WERI-Rb-1 (cell line): Measurements from ENCODE around the gene CCDC50.

Experiments
- DNase-seq: peaks from one replicate; pipeline ENCODE4 v3.0.0-alpha.2; 2020
- H3K27ac ChIP-seq: fragments of 250-450 bp; sonication (Bioruptor Pico); 2 replicates; pipeline ENCODE4 v1.5.1; 2020; ENCODE audit warnings: mild to moderate bottlenecking, moderate library complexity
- H3K27me3 ChIP-seq: fragments of 250-450 bp; sonication (Bioruptor Pico); 2 replicates; pipeline ENCODE4 v1.5.1; 2021; ENCODE audit warnings: mild to moderate bottlenecking, low read depth, moderate library complexity; ENCODE audit not compliant: insufficient read depth, severe bottlenecking
- H3K36me3 ChIP-seq: fragments of 250-450 bp; sonication (Bioruptor Pico); 2 replicates; pipeline ENCODE4 v1.5.1; 2020; ENCODE audit warnings: mild to moderate bottlenecking, moderate library complexity
- H3K4me3 ChIP-seq: 2 replicates; pipeline ENCODE4 v1.5.1; 2011; ENCODE audit warnings: low read depth, mild to moderate bottlenecking, control low read depth, low read length
- H3K9me3 ChIP-seq: fragments of 250-450 bp; sonication (Bioruptor Pico); 2 replicates; pipeline ENCODE4 v1.5.1; 2021; ENCODE audit warnings: mild to moderate bottlenecking, moderate library complexity; ENCODE audit not compliant: severe bottlenecking
- CTCF ChIP-seq: IDR thresholded peaks from 2 replicates; pipeline ENCODE4 v1.5.1; 2011; ENCODE audit warnings: low read depth, mild to moderate bottlenecking, control low read depth, inconsistent platforms, low read length

CCDC50 gene

GRCh38 chr3:191330530-191331048 is 1.4 kb downstream of the CCDC50 start:
- H3K27ac ChIP-seq: peak overlapping the region; percentile 96
- no peak for DNase-seq
- no peaks in the 10 kb centered on the region; the same call in 1 of the 2 replicates for H3K36me3 ChIP-seq
- H3K4me3 ChIP-seq: peak overlapping the region; percentile 58
- no peaks in the 10 kb centered on the region for H3K9me3 ChIP-seq
- no peak for TF ChIP-seq CTCF
- no peaks in the 10 kb centered on the region for H3K27me3 ChIP-seq

- TF ChIP-seq CTCF: no peak
- no peak overlapping the region for H3K27ac ChIP-seq
- H3K4me3 ChIP-seq: no peak overlapping the region
- no peaks in the 10 kb centered on the region; the same call in 1 of the 2 replicates for H3K36me3 ChIP-seq
- H3K9me3 ChIP-seq: no peaks in the 10 kb centered on the region
- no peaks in the 10 kb centered on the region for H3K27me3 ChIP-seq
- DNase-seq: no peak
Observed at GRCh38 chr3:191331388-191331787, 2.2 kb downstream of the CCDC50 start.

DNA sequence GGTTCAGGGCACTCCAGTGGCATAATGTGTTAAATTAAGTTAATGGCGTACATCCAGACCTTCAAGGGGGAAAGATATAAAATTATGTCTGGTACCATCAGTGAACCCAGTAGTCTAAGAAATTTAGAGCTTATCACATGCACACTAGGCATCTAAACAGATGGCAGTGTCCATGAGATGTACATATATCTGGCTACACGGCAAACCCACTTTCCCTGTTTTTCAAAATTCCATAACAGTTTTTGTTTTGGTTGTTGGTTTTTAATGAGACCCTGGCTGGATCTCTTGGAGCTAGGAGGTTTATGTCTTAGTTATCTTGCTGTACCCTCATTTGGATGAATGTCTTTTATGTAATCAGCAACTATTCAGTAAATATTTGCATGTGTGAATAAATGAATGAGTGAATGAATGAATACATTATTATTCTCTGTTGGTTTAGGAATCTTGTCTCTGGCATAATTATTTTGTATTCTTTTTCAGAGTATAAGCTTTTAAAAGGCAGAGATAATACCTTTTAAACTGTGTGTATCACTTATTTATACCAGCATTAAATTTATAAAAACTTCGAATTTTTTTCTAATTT is 4.2 kb downstream of the CCDC50 start:
- H3K36me3 ChIP-seq: no peaks in the 10 kb centered on the region; the same call in 1 of the 2 replicates
- no peaks in the 10 kb centered on the region for H3K27me3 ChIP-seq
- no peak overlapping the region for H3K4me3 ChIP-seq
- no peak for TF ChIP-seq CTCF
- H3K27ac ChIP-seq: no peak overlapping the region
- H3K9me3 ChIP-seq: no peaks in the 10 kb centered on the region
- DNase-seq: no peak

- DNase-seq: no peak
- Histone ChIP-seq H3K4me3 (no peak overlapping the region), H3K27ac (no peak overlapping the region), H3K9me3 (no peaks in the 10 kb centered on the region), H3K36me3 (no peaks in the 10 kb centered on the region; the same call in 1 of the 2 replicates), H3K27me3 (no peaks in the 10 kb centered on the region)
- TF ChIP-seq CTCF: no peak
Observed at GRCh38 chr3:191334346-191334893, 5.2 kb downstream of the CCDC50 start.

DNA sequence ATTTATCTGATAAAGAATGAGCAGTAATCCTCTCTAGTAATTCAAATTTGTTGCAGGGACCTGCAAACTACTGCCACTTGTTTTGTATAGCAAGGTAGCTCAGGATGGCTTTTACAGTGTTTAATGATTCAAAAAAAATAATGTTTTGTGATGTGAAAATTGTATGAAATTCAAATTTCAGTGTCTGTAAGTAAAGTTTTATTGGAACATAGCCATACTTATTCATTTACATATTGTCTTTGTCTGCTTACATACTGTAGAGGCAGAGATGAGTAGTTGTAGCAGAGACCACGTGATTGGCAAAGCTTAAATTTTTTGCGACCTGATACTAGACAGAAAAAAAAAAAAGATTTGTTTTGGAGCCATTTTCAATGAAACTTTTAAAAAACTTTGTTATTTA is 7.6 kb downstream of the CCDC50 start:
- Histone ChIP-seq H3K4me3 (no peak overlapping the region), H3K27ac (no peak overlapping the region), H3K27me3 (no peaks in the 10 kb centered on the region), H3K9me3 (no peaks in the 10 kb centered on the region), H3K36me3 (no peaks in the 10 kb centered on the region)
- no peak for TF ChIP-seq CTCF
- no peak for DNase-seq

- Histone ChIP-seq H3K9me3 (no peaks in the 10 kb centered on the region), H3K27ac (no peak overlapping the region), H3K27me3 (no peaks in the 10 kb centered on the region), H3K4me3 (no peak overlapping the region), H3K36me3 (no peaks in the 10 kb centered on the region)
- DNase-seq: no peak
- no peak for TF ChIP-seq CTCF
Observed at GRCh38 chr3:191338177-191338488, 8.9 kb downstream of the CCDC50 start.
